ENCODE measurements around the gene SLC22A3. TPM values are rescaled to one million over a fixed set of nuclear protein-coding genes. Genes with fewer than 3 reads are reported as not detected.

The SLC22A3 gene
- total and polyA plus RNA-seq, 2 of the 13 experiments (the other 11 are each of a cell fraction or from before 2014, with no cell fraction given) = 12.0 to 31.5 TPM

DNA sequence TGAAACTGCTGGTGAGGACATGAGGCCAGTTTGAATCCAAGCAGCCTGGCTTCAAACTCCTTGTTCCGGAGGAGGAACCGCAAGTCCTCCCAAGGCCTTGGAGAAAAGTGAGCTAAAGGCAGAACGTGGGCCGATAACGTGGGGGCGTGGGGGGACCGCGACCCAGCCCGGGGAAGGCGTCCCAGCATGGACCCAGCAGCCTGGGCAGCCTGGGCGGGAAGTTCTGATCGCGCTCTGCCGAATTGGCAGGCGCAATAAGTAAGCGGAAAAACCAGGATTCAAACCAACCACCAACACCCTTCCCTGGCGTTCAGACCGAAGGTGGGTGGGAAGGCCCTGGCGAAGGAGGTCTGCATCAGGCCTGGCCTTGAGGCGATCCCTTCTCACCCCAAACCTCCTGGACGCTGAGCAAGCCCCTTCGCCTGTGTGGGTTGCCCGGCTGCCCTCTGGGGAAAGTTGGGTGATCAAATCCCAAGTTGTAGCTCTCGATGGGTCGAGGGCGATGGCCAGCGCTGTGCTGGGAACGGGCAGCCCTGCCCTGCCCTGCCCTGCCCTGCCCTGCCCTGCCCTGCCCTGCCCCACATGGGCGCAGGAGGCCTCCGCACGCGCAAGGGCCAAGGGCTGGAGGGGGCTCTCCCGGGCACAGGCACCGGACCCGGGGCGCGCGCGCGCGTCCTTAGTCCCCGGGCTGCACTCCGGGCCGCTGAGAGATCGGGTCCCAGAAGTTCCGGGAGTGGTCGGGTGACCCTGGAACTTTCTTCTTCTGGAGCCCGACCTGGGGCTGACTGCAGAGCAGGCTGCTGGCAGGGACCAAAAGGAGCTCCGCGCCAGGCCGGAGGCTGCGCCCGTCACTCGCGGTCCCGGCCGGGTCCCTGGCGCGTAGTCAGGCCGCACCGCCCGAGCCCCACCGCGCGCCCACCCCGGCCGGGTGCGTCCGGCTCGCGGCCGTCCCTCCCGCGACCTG is 637 bp upstream of the SLC22A3 start (continued):
- TF ChIP-seq, protein P1, sequence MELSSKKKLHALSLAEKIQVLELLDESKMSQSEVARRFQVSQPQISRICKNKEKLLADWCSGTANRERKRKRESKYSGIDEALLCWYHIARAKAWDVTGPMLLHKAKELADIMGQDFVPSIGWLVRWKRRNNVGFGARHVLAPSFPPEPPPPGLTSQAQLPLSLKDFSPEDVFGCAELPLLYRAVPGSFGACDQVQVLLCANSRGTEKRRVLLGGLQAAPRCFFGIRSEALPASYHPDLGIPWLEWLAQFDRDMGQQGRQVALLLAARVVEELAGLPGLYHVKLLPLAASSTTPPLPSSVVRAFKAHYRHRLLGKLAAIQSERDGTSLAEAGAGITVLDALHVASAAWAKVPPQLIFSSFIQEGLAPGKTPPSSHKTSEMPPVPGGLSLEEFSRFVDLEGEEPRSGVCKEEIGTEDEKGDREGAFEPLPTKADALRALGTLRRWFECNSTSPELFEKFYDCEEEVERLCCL (CRISPR knock-in tag; IDR thresholded peaks at IDR 0.05; ENCODE audit: borderline replicate concordance) = no peak
- TF ChIP-seq ZNF644 (CRISPR knock-in tag; IDR thresholded peaks at IDR 0.05; ENCODE audit: low read depth) = no peak
- TF ChIP-seq DNMT3B (CRISPR knock-in tag; conservative IDR thresholded peaks at IDR 0.05) = no peak
- 0 out of 2 replicates have a peak, but pooled peaks have one; percentile 25 for TF ChIP-seq ZNF329 (CRISPR knock-in tag; IDR thresholded peaks at IDR 0.05; ENCODE audit: low read depth)
- TF ChIP-seq, protein P2, sequence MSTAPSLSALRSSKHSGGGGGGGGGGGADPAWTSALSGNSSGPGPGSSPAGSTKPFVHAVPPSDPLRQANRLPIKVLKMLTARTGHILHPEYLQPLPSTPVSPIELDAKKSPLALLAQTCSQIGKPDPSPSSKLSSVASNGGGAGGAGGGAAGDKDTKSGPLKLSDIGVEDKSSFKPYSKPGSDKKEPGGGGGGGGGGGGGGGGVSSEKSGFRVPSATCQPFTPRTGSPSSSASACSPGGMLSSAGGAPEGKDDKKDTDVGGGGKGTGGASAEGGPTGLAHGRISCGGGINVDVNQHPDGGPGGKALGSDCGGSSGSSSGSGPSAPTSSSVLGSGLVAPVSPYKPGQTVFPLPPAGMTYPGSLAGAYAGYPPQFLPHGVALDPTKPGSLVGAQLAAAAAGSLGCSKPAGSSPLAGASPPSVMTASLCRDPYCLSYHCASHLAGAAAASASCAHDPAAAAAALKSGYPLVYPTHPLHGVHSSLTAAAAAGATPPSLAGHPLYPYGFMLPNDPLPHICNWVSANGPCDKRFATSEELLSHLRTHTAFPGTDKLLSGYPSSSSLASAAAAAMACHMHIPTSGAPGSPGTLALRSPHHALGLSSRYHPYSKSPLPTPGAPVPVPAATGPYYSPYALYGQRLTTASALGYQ (CRISPR knock-in tag; IDR thresholded peaks at IDR 0.05) = no peak
- TF ChIP-seq, protein P3, sequence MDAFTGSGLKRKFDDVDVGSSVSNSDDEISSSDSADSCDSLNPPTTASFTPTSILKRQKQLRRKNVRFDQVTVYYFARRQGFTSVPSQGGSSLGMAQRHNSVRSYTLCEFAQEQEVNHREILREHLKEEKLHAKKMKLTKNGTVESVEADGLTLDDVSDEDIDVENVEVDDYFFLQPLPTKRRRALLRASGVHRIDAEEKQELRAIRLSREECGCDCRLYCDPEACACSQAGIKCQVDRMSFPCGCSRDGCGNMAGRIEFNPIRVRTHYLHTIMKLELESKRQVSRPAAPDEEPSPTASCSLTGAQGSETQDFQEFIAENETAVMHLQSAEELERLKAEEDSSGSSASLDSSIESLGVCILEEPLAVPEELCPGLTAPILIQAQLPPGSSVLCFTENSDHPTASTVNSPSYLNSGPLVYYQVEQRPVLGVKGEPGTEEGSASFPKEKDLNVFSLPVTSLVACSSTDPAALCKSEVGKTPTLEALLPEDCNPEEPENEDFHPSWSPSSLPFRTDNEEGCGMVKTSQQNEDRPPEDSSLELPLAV (CRISPR knock-in tag; conservative IDR thresholded peaks at IDR 0.05; ENCODE audit: low read depth) = no peak
- TF ChIP-seq ZNF274 (CRISPR knock-in tag; IDR thresholded peaks at IDR 0.05) = peak; percentile 73
- TF ChIP-seq, protein P4, sequence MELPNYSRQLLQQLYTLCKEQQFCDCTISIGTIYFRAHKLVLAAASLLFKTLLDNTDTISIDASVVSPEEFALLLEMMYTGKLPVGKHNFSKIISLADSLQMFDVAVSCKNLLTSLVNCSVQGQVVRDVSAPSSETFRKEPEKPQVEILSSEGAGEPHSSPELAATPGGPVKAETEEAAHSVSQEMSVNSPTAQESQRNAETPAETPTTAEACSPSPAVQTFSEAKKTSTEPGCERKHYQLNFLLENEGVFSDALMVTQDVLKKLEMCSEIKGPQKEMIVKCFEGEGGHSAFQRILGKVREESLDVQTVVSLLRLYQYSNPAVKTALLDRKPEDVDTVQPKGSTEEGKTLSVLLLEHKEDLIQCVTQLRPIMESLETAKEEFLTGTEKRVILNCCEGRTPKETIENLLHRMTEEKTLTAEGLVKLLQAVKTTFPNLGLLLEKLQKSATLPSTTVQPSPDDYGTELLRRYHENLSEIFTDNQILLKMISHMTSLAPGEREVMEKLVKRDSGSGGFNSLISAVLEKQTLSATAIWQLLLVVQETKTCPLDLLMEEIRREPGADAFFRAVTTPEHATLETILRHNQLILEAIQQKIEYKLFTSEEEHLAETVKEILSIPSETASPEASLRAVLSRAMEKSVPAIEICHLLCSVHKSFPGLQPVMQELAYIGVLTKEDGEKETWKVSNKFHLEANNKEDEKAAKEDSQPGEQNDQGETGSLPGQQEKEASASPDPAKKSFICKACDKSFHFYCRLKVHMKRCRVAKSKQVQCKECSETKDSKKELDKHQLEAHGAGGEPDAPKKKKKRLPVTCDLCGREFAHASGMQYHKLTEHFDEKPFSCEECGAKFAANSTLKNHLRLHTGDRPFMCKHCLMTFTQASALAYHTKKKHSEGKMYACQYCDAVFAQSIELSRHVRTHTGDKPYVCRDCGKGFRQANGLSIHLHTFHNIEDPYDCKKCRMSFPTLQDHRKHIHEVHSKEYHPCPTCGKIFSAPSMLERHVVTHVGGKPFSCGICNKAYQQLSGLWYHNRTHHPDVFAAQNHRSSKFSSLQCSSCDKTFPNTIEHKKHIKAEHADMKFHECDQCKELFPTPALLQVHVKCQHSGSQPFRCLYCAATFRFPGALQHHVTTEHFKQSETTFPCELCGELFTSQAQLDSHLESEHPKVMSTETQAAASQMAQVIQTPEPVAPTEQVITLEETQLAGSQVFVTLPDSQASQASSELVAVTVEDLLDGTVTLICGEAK (IDR thresholded peaks at IDR 0.05) = no peak
- TF ChIP-seq, protein P4 (CRISPR knock-in tag; IDR thresholded peaks at IDR 0.05) = peak; percentile 39; the same call in 1 of the 2 replicates
- no peak; the same call in 1 of the 2 replicates for TF ChIP-seq SAP130 (CRISPR knock-in tag; IDR thresholded peaks at IDR 0.05; ENCODE audit: low read depth)
- TF ChIP-seq, protein P5, sequence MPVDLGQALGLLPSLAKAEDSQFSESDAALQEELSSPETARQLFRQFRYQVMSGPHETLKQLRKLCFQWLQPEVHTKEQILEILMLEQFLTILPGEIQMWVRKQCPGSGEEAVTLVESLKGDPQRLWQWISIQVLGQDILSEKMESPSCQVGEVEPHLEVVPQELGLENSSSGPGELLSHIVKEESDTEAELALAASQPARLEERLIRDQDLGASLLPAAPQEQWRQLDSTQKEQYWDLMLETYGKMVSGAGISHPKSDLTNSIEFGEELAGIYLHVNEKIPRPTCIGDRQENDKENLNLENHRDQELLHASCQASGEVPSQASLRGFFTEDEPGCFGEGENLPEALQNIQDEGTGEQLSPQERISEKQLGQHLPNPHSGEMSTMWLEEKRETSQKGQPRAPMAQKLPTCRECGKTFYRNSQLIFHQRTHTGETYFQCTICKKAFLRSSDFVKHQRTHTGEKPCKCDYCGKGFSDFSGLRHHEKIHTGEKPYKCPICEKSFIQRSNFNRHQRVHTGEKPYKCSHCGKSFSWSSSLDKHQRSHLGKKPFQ (CRISPR knock-in tag; IDR thresholded peaks at IDR 0.05; ENCODE audit: insufficient replicate concordance) = no peak

All from HepG2 (cell line).